Measurements from ENCODE around the gene ATP6V0D1.
A peak's percentile ranks its signal among the peaks of the same experiment; 100 is the strongest.
"Not testable (repeated sequence)": the region's sequence is repeated elsewhere in the genome, so short reads cannot be mapped to it uniquely, and the experiment has no call there.

ATP6V0D1 gene

DNA sequence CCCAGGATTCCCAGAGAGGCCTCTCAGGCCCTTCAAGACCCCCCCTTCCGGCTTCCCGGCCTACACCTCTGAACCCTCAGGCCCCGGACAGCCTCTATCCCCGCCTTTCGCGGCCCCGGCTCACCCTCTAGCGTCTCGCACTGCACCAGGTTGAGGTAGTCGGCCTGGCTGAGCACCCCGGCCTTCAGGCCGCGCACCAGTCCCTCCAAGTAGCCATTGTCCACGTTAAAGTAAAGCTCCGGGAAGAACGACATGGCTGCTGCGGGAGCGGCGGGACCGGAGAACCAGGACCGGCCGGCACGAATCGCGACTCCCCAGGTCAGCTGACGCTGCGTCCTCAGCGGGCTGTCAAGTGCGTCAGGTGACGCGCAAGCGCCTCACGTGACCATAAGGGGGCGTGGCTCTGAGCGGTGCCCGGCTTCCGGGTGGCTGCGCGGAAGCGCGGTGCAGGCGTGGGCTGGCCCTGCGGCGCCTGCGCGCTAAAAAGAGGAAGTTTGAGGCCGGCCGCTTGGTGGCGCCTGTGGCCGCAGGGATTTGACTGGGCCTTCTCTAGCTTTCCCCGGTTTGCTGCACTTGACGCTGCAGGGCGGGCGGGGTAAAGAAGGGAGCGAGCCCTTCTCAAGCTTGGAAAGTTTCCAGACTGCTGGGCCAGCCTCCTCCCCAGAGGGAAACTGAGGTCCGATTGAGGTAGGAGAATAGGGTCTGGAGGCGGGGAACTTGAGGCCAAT is at the start of gene ATP6V0D1:
Gene ATP6V0D1 (minus strand): TSS at position 325 of the 728 bp plus-strand sequence. CDS start 71 bp downstream, at position 254.
- peak; percentile 96 to 98 (median 97) for DNase-seq

DNA sequence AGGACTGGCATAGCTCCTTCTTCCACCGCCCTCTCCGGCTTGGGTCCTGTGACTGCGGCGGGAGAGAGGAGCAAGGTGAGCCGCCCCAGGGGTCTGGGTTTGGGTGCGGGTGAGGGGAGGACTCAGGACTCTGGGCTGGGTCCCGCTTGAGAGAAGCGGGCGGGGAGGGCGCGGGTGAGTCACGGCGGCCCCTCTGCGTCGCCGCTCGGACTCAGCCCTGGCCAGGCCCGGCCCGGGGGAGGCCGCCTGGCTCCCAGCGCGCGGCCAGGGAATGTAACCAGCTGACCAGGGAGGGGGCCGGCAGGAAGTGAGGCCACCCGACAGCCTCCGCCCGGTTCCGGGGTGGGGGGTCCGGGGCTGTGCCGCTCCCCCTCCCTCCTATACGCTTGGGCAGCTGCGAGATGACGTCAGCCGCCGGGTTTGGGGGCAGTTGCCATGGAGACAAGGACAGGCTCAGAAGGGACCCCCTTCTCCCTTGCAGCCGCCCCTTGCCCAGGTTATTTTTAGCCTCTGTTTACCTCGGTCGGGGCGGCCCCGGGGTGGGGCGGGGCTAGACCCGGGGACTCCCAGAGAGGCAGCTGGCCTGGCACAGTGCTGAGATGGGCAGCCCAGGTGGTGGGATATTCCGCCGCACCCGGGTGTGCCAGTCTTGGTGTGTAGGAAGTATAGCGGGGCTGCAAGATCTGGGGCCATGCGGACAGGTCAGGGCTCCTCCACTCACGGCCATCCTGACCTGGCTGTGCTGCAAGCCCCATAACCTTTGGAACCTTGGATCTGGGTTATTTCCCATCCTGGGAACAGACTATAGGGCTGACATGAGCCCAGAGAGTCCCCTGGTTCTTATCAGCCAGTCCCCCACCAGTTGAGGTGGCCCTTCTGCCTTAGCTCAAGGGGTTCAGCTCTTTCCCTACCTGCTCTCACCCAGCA is 49.3 kb upstream of the ATP6V0D1 start:
- DNase-seq = peak in 1 of 6 experiments; percentile 34

DNA sequence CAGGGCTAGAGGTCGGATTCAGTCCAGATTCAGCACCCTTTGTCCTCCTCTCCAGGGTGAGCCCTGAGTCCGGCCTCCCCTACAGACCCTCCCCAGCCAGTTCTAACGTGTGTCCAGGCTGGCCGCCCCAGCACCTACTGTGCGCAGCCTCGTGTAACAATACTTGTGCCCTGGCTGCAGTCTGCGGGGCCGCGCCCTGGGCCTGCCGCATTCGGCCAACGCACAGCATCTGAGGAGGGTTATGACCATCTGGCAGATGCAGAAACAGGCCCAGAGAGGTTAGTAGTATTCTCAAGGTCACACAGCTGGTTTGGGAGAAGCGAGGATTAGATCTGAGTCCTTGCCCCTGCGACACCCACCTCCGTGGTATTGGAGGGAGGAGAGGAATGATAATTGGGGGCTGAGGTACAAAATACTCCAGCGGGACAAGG is 48.6 kb upstream of the ATP6V0D1 start:
- DNase-seq = peak in 1 of 6 experiments; percentile 17

DNA sequence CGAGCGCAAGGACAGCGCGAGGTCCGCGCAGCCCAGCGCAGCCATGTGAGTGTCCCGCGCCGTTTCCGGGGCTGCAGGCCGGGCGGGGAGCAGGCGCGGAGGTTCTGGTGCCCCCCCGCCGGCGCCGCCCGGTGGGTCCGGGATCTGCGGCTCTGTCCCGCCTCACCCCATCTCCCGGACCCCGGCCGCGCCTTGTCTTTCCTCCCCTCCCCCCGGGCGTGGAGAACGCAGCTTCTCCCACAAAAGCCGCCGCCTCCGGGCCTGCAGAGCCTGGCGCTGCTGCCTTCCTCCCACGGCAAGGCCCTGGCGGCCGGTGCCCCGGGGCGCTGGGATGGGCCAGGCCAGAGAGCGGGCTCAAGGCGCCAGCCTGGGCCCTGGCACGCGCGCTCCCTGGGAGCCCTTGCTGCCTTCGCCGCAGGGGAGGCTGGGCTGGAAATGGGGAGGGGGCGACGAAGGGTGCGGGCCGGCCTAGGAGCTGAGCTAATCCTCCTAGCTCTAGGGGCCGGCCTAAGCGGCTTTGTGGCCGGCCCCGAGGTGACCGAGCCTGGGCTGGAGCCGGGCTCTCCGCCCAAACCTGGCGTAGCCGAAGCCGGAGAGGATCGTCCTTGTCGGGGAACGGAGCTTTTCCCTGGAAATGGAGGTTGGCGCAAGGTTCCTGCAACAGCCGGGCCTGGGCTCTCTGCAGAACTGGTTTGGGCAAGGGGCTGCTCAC is 48.1 kb upstream of the ATP6V0D1 start:
- DNase-seq = peak in 2 of 6 experiments; percentile 35 to 39

DNA sequence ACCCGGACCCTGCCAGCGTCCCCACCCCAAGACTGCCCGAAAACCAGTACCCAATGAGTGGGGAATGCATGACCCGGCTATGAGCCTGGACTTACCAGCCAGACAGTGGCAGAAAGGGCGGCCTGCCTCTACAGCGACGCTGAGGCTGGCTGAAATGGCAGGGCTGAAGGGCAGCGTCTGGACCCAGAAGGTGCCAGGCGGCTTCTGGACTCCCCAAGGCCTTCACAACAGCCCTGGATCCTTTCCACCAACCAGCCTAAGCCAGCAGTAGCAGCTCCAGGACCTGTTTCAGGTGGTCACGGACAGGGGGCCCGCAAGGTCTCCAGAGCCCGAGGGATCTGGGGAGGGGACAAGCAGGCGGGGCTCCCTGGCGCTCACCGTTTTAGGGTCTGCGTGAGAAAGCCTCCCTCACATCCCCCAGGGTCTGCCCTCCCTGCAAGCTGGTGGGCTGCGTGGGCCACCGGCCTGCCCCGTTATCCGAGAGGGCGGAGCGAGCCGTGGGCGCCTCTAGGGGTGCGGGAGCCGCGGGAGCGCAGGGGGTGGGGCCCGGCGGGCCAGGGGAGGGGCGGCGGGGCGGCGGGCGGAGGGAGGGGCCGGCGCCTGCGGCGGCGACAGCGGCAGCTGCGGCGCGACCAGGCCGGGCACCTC is 47.4 kb upstream of the ATP6V0D1 start, which contains the start of gene RIPOR1:
Gene RIPOR1 (plus strand): TSS at position 608 of the 648 bp plus-strand sequence. CDS start 9,618 bp downstream, outside the sequence.
- peak in 4 of 6 experiments; percentile 21 to 49 (median 40) for DNase-seq

DNA sequence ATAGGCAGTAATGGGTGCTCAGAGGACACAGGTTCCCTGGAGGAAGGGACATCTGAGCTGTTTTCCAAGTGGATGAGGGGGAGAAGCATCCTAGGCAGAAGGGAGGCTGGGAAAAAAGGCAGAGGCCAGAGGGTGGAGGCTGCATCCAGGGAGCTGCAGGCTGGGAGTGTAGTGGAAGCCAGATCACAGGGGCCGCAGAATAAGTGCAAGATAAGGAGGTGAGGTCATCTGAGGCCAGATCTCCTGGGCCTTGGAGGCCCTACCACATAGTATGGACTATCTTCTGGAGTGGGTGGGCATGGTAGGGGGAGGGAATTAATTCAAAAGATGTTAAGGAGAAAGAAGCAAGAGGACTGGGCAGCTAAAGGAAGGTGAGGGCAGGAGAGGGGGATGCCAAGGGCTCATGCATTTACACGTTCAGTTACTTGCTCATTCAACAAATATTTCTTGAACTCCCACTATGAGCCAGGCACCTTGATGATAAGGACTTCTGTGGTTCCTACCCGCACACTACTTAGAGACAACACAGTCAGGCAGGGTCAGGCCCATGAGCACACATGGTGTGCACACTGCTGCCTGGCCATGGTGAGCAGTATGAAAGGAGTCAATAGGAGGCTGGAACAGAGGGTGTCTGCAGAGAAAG is 45.3 kb upstream of the ATP6V0D1 start:
- no peak for DNase-seq

DNA sequence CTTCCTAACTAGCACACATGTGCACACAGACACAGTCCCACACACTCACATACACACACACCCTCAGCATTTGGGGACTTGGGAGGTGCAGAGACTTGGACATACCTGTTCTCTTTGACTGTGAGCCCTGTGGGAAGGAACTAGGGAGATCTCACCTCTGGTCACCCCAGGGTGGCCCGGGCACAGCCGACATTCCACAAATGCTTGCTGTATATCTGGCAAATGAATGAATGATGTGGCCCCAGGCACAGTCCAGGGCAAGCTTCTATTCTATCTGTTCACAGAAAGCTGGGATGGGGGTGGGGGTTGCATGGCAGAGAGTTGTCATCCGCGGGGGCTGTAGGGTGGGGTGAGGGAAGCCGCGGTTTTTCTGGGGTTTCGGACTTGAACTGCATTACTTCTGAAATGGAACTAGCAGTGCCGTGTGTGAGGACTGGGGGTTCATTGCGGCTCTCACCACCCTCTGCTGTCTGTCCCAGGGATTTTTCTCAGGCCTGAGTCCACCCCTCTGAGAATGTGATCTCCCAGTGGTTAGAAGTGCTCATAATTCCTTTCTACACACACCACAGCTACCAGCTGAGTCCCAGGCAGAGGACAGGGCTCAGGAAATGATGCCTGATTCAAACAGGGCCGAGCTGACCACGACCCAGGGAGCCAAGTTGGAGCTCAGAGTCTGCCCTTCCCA is 44.4 kb upstream of the ATP6V0D1 start:
- no peak for DNase-seq

DNA sequence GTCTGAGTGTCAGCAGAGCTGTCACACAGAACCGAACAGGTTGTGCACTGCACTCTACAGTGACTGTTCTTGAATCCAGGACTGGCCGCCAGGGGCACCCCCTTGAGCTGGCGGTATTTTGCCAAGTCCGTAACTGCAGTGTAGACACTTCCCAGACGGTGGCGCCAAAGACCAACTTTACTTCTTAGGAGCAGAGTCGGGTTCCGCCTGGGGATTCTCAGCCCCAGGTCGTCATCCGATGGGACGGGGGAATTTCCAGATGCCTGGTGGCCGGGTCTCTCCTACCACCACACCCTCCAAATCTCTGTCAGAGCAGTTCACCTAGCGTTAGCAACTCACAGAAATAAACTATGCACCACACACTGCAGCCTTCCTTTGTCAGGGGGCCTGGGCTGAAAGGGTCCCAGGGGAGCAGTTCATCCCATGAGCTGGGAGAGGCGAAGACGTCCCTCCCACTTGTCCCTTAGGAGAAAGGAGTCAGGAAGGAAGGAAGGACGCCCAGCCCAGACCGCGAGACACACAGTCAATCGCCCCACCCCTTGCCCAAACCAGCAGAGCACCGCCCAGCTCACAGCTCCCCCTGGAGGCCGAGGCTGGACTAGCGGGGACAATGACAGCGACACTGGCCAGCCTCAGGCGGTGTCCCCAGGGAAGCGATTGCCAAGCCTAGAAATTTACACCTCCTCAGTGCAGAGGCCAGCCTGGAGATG is 40.3 kb upstream of the ATP6V0D1 start:
- peak; percentile 87 to 97 (median 94) for DNase-seq

DNA sequence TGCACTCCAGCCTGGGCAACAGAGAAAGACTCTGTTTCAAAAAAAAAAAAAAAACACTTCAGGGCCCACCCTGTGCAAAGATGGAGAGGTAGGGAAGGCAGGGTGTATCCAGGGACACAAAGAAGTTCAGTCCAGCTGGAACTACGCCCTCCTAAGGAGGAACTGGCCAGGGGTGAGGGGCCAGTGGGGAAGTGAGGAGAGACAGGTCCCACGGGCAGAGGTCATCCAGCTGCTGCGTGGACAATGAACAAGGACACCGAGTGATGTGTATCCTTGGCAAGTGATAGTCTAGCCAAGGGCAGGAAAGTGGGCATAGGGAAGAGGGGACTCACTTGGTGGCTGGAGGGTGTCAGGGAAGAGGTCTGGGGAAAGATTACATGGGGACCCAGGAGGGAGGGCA is 38.3 kb upstream of the ATP6V0D1 start:
- no peak for DNase-seq

DNA sequence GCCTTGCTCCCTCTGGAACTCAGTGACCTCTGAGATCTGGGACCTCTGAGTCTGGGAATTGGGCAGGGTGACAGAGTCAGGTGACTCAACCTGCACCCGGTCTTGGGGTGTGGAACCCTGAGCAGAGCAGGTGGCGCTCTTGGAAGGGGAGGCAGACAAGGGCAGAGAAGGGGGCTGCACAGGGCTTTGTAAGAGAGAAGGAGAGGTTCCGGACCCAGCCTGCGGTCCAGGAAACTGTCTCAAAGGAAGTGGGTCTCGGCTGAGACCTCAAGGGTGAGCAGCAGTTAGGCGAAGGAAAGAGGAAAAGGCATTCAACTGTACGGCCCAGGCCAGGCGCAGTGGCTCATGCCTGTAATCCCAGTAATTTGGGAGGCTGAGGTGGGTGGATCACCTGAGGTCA is 37.7 kb upstream of the ATP6V0D1 start:
- DNase-seq = no peak

DNA sequence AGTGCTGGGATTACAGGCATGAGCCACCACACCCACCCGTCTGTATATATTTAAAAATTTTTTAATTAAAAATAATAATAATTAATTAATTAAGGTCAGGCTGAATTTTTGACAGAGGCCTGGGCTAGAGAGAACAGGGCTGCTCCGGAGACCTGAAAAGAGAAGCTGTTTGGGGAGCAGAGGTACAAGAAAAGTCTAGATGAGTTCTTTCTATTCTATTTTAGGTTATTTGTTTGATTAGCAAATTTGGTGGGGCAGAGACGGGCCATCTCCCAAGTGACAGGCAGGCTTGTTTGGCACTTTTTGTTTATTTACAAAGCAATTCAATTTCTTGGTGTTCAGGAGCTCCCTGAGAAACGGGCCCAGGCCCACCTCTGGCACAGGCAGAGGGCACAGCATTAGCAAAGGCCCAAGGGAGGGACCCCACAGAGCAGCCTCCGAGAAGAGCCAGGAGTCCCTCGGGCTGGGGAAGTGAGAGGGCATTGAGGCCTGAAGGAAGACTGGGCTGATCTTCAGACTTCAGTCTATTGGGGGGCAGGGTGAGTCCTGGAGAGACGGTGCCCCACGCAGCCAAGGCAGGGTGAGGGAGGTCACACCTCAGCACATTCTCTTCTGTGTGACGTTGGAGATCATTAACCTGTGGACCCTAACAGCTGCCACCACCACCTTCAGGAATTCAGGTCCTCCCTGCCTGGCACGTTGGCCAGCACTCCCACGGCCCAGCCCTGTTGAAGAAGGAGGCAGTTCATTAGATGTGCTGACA is 36.9 kb upstream of the ATP6V0D1 start:
- DNase-seq = no peak

DNA sequence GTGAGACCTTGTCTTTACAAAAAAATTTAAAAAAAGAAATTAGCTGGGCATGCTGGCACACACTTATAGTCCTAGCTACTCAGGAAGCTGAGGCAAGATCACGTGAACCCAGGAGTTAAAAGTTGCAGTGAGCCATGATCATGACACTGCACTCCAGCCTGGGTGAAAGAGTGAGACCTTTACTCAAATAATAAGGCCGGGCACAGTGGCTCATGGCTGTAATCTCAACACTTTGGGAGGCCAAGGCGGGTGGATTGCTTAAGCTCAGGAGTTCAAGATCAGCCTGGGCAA is 36.1 kb upstream of the ATP6V0D1 start:
- DNase-seq = no peak

DNA sequence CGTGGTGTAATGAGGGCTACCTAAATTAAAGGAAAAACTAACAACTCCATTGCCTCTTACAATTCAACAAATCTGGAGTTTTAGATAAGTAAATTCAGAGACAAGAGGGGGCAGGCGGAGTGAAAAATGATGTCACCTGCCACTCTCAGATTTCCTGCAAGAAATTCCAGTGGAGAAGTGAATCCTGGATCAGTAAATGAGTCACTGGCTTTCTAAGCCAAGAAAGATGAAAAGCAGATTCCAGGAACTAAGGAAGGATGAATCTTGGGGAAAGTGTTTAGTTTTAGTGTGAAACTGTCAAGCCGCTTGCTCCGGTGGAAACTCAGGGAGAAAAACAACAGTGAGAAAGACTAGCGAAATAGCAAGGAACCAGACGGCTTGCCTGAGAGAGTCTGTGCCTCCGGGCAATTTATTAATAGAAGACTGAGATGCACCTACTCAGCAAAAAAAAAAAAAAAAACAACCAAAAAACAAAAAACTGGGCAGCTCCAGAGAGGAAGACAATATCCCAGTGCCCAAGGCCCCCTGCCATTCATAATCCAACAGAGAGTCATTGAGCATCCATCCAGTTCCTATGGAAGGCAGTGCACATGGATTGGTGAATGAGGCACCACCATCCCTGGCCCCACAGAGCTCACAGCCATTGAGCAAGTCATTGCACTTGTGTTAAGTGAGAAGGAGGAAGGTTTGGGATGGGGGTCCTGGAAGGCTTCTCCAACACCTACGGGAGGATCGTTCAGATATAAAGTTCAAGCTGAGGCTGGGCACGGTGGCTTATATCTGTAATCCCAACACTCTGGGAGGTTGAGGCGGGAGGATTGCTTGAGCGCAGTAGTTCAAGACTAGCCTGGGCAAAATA is 35.6 kb upstream of the ATP6V0D1 start:
- DNase-seq = no peak

DNA sequence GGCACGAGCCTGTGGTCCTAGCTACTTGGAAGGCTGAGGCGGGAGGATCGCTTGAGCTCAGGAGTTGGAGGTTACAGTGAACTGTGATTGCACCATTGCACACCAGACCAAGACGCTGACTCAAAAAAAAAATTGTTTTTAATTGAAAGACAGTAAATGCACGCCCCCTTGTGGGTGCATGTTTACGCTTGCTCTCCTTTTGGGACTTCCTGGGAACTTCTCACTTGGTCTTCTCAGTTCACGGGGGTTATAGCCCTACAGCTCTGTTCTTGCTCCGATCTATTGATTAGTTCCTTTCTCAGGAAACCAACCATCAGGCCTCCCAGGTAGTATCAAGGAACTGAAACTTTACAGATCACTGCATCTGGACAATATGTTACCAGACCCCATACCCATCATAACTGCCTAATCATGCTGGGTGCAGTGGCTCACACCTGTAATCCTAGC is 33.4 kb upstream of the ATP6V0D1 start:
- peak; percentile 57 to 84 (median 73) for DNase-seq

DNA sequence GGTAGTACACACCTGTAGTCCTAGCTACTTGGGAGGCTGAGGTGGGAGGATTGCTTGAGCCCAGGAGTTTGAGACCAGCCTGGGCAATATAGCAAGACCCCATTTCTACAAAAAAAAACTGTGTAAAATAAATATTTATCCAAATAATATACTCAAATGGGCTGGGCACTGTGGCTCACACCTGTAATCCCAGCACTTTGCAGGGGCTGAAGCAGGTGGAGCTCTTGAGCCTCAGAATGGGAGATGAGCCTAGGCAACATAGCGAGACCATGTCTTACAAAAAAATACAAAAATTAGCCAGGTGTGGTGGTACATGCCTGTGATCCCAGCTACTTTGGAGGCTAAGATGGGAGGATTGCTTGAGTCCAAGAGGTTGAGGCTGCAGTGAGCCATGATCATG is 32.9 kb upstream of the ATP6V0D1 start:
- DNase-seq = not testable (repeated sequence)

DNA sequence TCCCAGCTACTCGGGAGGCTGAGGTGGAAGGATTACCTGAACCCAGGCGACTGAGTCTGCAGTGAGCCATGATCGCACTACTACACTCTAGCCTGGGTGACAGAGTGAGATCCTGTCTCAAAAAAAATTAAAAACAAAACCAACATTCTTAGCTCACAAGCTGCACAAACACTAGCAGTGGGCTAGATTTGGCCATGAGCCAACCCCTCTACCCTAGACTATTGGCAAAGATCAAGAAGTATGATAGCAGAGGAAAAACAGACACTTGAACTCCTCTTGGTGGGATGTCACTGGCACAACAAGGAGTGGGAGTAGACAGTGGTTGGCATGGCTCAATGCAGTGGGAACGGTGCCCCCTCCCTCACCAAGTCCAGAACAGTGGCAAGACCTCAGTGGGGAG is 28.1 kb upstream of the ATP6V0D1 start:
- peak in 5 of 6 experiments; percentile 13 to 47 (median 26) for DNase-seq

DNA sequence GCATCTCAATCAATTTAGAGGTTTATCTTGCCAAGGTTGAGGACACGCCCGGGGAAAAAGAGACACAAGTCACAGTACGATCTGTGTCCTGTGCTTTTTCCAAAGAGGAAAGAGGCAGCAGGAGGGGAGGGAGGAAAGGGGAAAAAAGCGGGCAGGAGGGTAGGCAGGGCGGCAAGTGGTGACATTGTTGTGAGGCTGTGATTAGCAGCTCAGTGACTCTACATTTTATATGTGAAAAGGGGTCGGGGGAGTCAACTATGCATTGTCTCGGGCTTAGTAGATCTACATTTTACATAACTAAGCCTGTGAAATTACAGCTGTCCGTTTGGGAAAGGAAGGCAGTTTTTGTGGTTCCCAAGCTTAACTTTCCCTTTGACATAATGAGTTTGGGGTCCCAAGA is 25.5 kb upstream of the ATP6V0D1 start:
- DNase-seq = no peak

All from stimulated activated naive CD4-positive, alpha-beta T cell (primary cell).